KOPT-K1 (cell line): ENCODE results near the gene SEMA3F.

Experiments
- H3K27ac ChIP-seq: fragments of 200-600 bp; sonication (generic); 2 replicates; pipeline ENCODE4 v1.5.1; 2016; ENCODE audit warnings: antibody characterized with exemption, mild to moderate bottlenecking, low read depth, low read length; ENCODE audit not compliant: poor library complexity, severe bottlenecking
- H3K36me3 ChIP-seq: fragments of 200-600 bp; sonication (generic); 2 replicates; pipeline ENCODE4 v1.5.1; 2017; ENCODE audit warnings: antibody characterized with exemption, mild to moderate bottlenecking, low read length, moderate library complexity; ENCODE audit not compliant: insufficient read depth
- H3K9me3 ChIP-seq: fragments of 200-600 bp; sonication (generic); 2 replicates; pipeline ENCODE4 v1.5.1; 2017; ENCODE audit warnings: antibody characterized with exemption, low read length, mild to moderate bottlenecking; ENCODE audit not compliant: insufficient read depth, poor library complexity, severe bottlenecking

Gene SEMA3F

GRCh38 chr3:50184242-50184978 lies 29.3 kb downstream of the SEMA3F start:
- no peaks in the 10 kb centered on the region for H3K9me3 ChIP-seq
- H3K27ac ChIP-seq, result no peak overlapping the region
- no peaks in the 10 kb centered on the region for H3K36me3 ChIP-seq

- no peaks in the 10 kb centered on the region for H3K9me3 ChIP-seq
- no peak overlapping the region for H3K27ac ChIP-seq
- H3K36me3 ChIP-seq, result no peaks in the 10 kb centered on the region
Observed at GRCh38 chr3:50185230-50185629, 30.1 kb downstream of the SEMA3F start.

GRCh38 chr3:50186096-50186495 lies 31.0 kb downstream of the SEMA3F start:
- H3K36me3 ChIP-seq, result no peaks in the 10 kb centered on the region
- no peak overlapping the region for H3K27ac ChIP-seq
- no peaks in the 10 kb centered on the region for H3K9me3 ChIP-seq

- no peaks in the 10 kb centered on the region for H3K36me3 ChIP-seq
- no peaks in the 10 kb centered on the region for H3K9me3 ChIP-seq
- no peak overlapping the region for H3K27ac ChIP-seq
Observed at GRCh38 chr3:50187750-50188149, 32.6 kb downstream of the SEMA3F start.

- H3K27ac ChIP-seq, result no peak overlapping the region
- H3K9me3 ChIP-seq, result no peaks in the 10 kb centered on the region
- no peaks in the 10 kb centered on the region for H3K36me3 ChIP-seq
Observed at GRCh38 chr3:50189274-50189673, 34.1 kb downstream of the SEMA3F start.

- Histone ChIP-seq H3K36me3 (no peaks in the 10 kb centered on the region), H3K27ac (no peak overlapping the region), H3K9me3 (no peaks in the 10 kb centered on the region)
Observed at GRCh38 chr3:50189989-50190388, 34.9 kb downstream of the SEMA3F start.

- no peaks in the 10 kb centered on the region for H3K36me3 ChIP-seq
- no peak within 1 kb of the TSS for H3K27ac ChIP-seq
- H3K9me3 ChIP-seq, result no peaks in the 10 kb centered on the region
Observed at GRCh38 chr3:50190936-50191660, 36.0 kb downstream of the SEMA3F start, which contains the start of gene GNAT1. TSS of gene GNAT1 (plus strand) at chr3:50191610. CDS start at chr3:50191726, 116 bp downstream.

- Histone ChIP-seq H3K27ac (no peak overlapping the region), H3K36me3 (no peaks in the 10 kb centered on the region), H3K9me3 (no peaks in the 10 kb centered on the region)
Observed at GRCh38 chr3:50192124-50192523, 37.0 kb downstream of the SEMA3F start.

- Histone ChIP-seq H3K36me3 (no peaks in the 10 kb centered on the region), H3K27ac (no peak overlapping the region), H3K9me3 (no peaks in the 10 kb centered on the region)
Observed at GRCh38 chr3:50192689-50193141, 37.6 kb downstream of the SEMA3F start.

- Histone ChIP-seq H3K36me3 (no peaks in the 10 kb centered on the region), H3K9me3 (no peaks in the 10 kb centered on the region), H3K27ac (no peak overlapping the region)
Observed at GRCh38 chr3:50193286-50193685, 38.2 kb downstream of the SEMA3F start.

- no peaks in the 10 kb centered on the region for H3K36me3 ChIP-seq
- H3K9me3 ChIP-seq, result no peaks in the 10 kb centered on the region
- H3K27ac ChIP-seq, result no peak overlapping the region
Observed at GRCh38 chr3:50193746-50194127, 38.6 kb downstream of the SEMA3F start.

GRCh38 chr3:50194128-50194902 lies 39.2 kb downstream of the SEMA3F start:
- Histone ChIP-seq H3K9me3 (no peaks in the 10 kb centered on the region), H3K27ac (no peak overlapping the region), H3K36me3 (no peaks in the 10 kb centered on the region)

GRCh38 chr3:50194903-50195500 lies 39.9 kb downstream of the SEMA3F start:
- Histone ChIP-seq H3K27ac (no peak overlapping the region), H3K36me3 (no peaks in the 10 kb centered on the region), H3K9me3 (no peaks in the 10 kb centered on the region)

GRCh38 chr3:50195501-50196252 lies 40.6 kb downstream of the SEMA3F start:
- H3K27ac ChIP-seq, result no peak overlapping the region
- no peaks in the 10 kb centered on the region for H3K9me3 ChIP-seq
- no peaks in the 10 kb centered on the region for H3K36me3 ChIP-seq
